Measurements from ENCODE around the gene ZNF345. TPM values are rescaled to one million over a fixed set of nuclear protein-coding genes. Genes with fewer than 3 reads are reported as not detected.

The ZNF345 gene
- total RNA-seq, 2 donors from 2014 or later = 0.85 to 0.98 TPM

DNA sequence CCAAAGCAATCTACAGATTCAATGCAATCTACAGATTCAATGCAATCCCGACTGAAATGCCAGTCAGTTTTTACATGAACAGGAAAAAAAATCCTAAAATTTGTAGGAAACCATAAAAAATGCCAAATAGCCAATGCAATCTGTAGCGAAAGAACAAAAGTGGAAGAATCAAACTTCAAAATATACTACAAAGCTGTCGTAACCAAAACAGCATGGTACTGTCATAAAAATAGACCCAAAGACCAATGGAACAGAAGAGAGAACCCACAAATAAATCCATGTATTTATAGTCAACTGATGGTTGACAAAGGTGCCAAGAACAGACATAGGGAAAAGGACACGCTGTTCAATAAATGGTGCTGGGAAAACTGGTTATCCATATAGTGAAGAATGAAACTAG, 47.7 kb downstream of the ZNF345 start:
- TF ChIP-seq, protein P1, sequence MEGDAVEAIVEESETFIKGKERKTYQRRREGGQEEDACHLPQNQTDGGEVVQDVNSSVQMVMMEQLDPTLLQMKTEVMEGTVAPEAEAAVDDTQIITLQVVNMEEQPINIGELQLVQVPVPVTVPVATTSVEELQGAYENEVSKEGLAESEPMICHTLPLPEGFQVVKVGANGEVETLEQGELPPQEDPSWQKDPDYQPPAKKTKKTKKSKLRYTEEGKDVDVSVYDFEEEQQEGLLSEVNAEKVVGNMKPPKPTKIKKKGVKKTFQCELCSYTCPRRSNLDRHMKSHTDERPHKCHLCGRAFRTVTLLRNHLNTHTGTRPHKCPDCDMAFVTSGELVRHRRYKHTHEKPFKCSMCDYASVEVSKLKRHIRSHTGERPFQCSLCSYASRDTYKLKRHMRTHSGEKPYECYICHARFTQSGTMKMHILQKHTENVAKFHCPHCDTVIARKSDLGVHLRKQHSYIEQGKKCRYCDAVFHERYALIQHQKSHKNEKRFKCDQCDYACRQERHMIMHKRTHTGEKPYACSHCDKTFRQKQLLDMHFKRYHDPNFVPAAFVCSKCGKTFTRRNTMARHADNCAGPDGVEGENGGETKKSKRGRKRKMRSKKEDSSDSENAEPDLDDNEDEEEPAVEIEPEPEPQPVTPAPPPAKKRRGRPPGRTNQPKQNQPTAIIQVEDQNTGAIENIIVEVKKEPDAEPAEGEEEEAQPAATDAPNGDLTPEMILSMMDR (IDR thresholded peaks at IDR 0.05) = no peak
- Histone ChIP-seq H3K4me3 (no peak overlapping the region), H3K36me3 (peaks cover 82% of the 10 kb centered on the region), H3K9me3 (peaks cover 46 to 99% of the 10 kb centered on the region in 2 donors), H3K4me1 (no peaks in the 10 kb centered on the region), H3K27me3 (no peaks in the 10 kb centered on the region), H3K27ac (no peak overlapping the region)
- DNase-seq (ENCODE audit: low spot score) = no peak

DNA sequence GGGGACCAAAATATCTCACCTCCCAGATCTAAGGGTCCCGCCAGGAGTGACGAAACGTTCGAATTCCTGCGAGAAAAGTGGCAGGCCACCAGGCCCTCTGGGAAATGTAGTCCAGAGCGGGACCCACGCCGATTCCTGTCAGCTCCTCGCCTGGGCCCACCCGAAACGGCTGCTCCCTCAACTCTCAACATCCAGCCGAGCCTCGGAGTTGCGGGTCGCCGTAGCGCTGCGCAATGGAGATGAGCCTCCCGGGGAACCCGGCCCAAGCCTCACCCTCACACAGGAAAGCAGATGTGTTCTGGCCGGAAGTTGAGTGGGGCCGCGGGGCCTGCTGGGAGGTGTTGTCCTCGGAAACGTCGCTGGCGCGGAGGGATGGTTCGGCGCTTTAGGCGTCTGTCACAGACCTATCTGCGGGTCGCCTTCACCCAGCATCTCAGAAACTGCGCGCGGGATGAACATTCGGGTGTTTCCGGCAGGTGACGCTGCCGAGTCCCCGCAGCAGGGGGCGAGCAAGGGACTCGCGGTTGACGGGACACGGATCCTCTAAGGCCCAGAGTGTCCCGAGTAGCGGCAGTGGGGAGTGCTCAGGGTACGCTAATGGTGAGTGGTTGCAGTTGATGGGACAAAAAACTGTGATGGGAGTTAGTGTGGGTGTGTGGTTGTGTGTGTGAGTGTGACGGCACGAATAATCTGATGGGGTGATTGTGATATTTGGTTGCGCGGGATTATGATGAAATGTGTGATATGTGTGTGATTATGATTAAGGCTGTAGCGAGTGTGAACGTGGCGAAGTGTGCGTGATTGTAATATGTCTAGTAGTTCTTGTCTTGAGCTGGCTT, 65.5 kb downstream of the ZNF345 start, which contains the start of the genes ZNF568 and ZNF829:
TSS of gene ZNF568 (plus strand) at position 341 of the 839 bp plus-strand sequence. CDS start 6,439 bp downstream, outside the sequence.
TSS of gene ZNF829 (minus strand) at position 300 of the 839 bp plus-strand sequence. CDS start 1,124 bp downstream, outside the sequence.
- Histone ChIP-seq H3K9me3 (peaks cover 0 to 20% of the 10 kb centered on the region in 2 donors), H3K4me3 (peak within 1 kb of the TSS; percentile 78 to 87), H3K36me3 (peaks cover 24% of the 10 kb centered on the region), H3K4me1 (peaks cover 0 to 14% of the 10 kb centered on the region in 2 donors), H3K27me3 (no peaks in the 10 kb centered on the region), H3K27ac (peak within 1 kb of the TSS; percentile 93 to 98)
- TF ChIP-seq, protein P1 (IDR thresholded peaks at IDR 0.05) = peak; percentile 14 to 75
- DNase-seq (ENCODE audit: low spot score) = peak; percentile 90

DNA sequence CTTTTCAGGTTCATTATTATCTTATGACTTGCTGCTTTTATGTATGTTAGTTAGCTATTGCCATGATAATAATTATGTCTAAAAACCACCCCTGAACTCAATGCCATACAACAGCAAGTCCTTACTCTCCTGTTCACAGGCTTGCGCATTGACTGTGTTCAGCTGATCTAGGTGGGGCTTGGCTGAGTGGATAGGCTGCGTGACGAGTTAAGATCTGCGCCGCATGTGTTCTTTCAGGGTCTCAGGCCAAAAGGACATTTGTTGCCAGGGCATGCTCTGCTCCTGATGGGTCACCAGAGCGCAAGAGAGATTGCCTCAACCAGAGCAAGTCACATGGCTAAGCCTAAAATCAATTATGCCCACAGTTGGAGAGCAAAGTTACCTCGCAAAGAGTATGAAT, 66.3 kb downstream of the ZNF345 start:
- Histone ChIP-seq H3K9me3 (peaks cover 0 to 15% of the 10 kb centered on the region in 2 donors), H3K36me3 (peaks cover 32% of the 10 kb centered on the region), H3K27me3 (no peaks in the 10 kb centered on the region), H3K4me3 (peak overlapping the region; percentile 78 to 87), H3K27ac (peak overlapping the region; percentile 93 to 98), H3K4me1 (peaks cover 0 to 14% of the 10 kb centered on the region in 2 donors)
- no peak for DNase-seq (ENCODE audit: low spot score)
- TF ChIP-seq, protein P1 (IDR thresholded peaks at IDR 0.05) = no peak

DNA sequence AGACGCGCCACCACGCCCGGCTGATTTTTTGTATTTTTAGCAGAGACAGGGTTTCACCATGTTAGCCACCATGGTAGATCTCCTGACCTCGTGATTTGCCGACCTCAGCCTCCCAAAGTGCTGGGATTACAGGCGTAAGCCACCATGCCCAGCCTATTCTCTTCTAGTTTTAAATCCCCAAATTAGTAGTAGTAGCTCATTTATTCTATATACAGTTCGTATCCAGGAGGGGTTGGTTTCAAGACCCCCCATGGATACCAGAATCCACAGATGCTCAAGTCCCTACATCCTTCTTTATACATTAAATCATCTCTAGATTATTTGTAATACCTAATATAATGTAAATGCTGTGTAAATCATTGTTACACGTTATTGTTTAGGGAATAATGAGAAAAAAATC, 67.4 kb downstream of the ZNF345 start:
- Histone ChIP-seq H3K9me3 (peaks cover 0 to 14% of the 10 kb centered on the region in 2 donors), H3K27ac (no peak overlapping the region), H3K4me1 (peaks cover 0 to 14% of the 10 kb centered on the region in 2 donors), H3K36me3 (peaks cover 40% of the 10 kb centered on the region), H3K27me3 (no peaks in the 10 kb centered on the region), H3K4me3 (no peak overlapping the region)
- DNase-seq (ENCODE audit: low spot score) = no peak
- TF ChIP-seq, protein P1 (IDR thresholded peaks at IDR 0.05) = no peak

Other genes with a start within 250 kb of the ZNF345 start
- gene ZNF382, start 245.6 kb upstream of the ZNF345 start, total RNA-seq = 10 to 100 TPM in 1 of 2 donors, 1 to 10 TPM in 1; 9.8 to 11.9 TPM
- 1 to 10 TPM; 6.2 to 6.4 TPM for gene ZNF461, start 184.0 kb upstream of the ZNF345 start, total RNA-seq
- gene ZNF567, start 163.3 kb upstream of the ZNF345 start, total RNA-seq = 1 to 10 TPM; 4.0 to 5.6 TPM
- gene ZNF850, start 78.1 kb upstream of the ZNF345 start, total RNA-seq = 1 to 10 TPM; 4.9 to 5.2 TPM
- 1 to 10 TPM; 4.4 to 6.0 TPM for gene ZNF790, start 12.5 kb upstream of the ZNF345 start, total RNA-seq
- gene ZNF829, start 65.4 kb downstream of the ZNF345 start, total RNA-seq = 1 to 10 TPM; 2.2 to 2.4 TPM
- 1 to 10 TPM; 6.2 to 6.8 TPM for gene ZNF568, start 65.5 kb downstream of the ZNF345 start, total RNA-seq
- 1 to 10 TPM; 5.6 to 8.6 TPM for gene ZNF420, start 227.6 kb downstream of the ZNF345 start, total RNA-seq